GM12875 (cell line): ENCODE data around the gene SLC13A4.
"Not testable (repeated sequence)": the region's sequence is repeated elsewhere in the genome, so short reads cannot be mapped to it uniquely, and the experiment has no call there.

Experiments used
- H3K4me3 ChIP-seq: one replicate; pipeline ENCODE4 v1.5.1; 2011; ENCODE audit warnings: low read depth, low read length, control low read depth
- CTCF ChIP-seq: IDR thresholded peaks from 2 replicates; pipeline ENCODE4 v1.5.1; 2011; ENCODE audit warnings: low read depth, mild to moderate bottlenecking, control low read depth, inconsistent platforms, low read length, moderate library complexity, borderline replicate concordance; ENCODE audit not compliant: insufficient read depth

The SLC13A4 gene

DNA sequence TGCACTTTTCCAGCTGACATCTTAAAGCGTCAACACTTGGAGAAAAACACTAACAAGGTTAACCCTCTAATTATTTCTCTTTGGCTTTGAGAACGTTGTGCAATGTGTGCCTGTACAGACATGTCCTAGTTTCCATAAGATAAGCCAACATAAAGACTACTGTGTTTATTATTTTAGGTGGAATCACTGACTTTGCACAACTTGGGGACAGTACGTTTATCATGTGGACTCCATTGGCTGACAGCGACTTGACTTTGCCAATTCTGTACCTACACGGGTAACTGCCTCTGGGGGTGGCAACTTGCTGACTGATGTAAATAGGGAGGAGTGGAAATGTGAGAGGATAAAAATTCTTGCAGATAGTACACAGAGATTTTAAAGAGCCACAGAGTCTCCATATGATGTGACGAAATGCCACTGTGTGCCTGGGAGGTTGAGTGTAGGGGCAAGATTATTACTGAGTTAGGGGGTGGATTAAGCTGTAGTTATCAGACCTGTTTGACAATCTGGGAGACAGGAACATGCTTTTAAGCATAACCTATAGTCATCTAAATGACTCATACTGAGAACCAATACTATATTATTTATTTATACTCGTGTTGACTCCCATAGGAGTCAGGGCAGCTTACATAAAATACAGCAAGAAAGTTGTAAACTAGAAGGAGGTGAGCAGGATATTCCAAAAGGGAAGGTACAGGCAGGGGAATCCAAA is 21.0 kb downstream of the SLC13A4 start:
- H3K4me3 ChIP-seq: no peak overlapping the region
- TF ChIP-seq CTCF: no peak

GRCh38 chr7:135706038-135706742 is 21.8 kb downstream of the SLC13A4 start:
- no peak overlapping the region for H3K4me3 ChIP-seq
- no peak for TF ChIP-seq CTCF

DNA sequence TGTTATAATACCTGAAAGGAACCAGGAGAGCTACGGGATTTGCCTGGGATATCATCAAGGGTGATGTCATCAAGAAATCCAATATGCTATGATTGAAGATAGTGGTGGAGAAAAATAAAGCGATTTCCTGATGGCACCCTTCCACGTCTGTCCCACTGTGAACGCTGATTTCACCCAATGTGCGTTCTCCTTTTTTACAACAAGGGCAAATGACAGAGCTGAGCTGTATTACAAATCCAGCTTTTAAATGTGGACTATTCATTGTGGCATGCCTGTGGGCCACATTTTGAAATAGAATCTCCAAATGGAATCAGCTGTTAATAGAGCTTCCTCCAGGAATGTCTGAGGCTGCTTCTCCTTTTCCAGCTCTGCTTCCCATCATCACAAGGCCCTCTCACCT is 23.3 kb downstream of the SLC13A4 start:
- H3K4me3 ChIP-seq: no peak overlapping the region
- no peak for TF ChIP-seq CTCF

- TF ChIP-seq CTCF: peak; percentile 50; the same call in 1 of the 2 replicates
- H3K4me3 ChIP-seq: no peak overlapping the region
Measured at GRCh38 chr7:135704074-135704473, 23.9 kb downstream of the SLC13A4 start.

- TF ChIP-seq CTCF: no peak
- H3K4me3 ChIP-seq: no peak overlapping the region
Measured at GRCh38 chr7:135697276-135698049, 30.5 kb downstream of the SLC13A4 start.

DNA sequence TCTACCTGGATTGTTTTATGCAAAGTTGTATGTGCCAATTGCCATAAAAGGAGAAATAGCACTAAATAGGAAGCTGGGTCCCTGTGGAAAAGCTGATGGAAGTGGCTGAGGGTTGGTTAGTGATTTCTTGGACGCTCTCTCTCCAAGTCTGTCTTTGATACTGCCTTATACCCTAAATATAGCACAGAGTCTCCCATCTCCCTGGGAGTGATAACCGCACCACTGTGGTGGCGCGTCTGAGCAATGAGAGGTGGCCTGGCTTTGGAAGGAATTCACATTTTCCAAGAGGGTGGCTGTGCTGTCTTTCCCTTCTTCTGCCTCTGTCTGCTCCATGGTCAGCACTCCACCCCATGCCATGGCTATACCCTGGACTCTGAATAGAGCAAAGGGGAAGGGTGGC is 34.4 kb downstream of the SLC13A4 start:
- TF ChIP-seq CTCF: no peak
- no peak overlapping the region for H3K4me3 ChIP-seq

- H3K4me3 ChIP-seq: not testable (repeated sequence)
Measured at GRCh38 chr7:135692606-135693005, 35.4 kb downstream of the SLC13A4 start.
